ENCODE measurements around the gene SPATS2L. TPM values are rescaled to one million over a fixed set of nuclear protein-coding genes. Genes with fewer than 3 reads are reported as not detected.

SPATS2L gene
- total RNA-seq, 1 experiment from 2014 or later, result 47.3 TPM

DNA sequence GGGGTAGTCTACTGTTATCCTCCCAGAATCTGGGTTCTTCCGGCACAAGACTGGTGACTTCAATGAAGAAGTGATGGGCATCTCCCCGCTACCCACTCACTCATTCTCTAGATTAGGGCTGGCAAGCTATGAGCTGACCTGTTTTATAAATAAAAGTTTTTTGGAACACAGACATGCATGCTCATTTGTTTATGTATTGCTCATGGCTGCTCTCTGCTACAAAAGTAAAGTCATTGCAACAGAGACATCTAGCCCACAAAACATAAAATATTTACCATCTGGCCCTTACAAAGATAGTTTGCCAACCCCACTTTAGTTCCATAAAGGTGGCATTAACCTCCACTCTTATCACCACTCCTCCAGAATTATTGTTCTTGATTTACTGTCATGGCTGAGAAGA, 39.1 kb upstream of the SPATS2L start:
- peaks cover 0 to 11% (median 0%) of the 10 kb centered on the region in 3 experiments; a peak in 3 of 7 replicates for H3K36me3 Mint-ChIP-seq (ENCODE audit: insufficient read depth in 1 of 3, low read depth in 3 of 3)
- H3K79me2 ChIP-seq (ENCODE audit: insufficient read depth, low read length), result no peaks in the 10 kb centered on the region
- H3K27me3 Mint-ChIP-seq (ENCODE audit: low read depth), result no peaks in the 10 kb centered on the region
- H3K27ac ChIP-seq (ENCODE audit: insufficient read length, low read depth, low read length), result no peak overlapping the region
- no peak for DNase-seq
- H3K4me3 Mint-ChIP-seq, result no peak overlapping the region
- H2AK5ac ChIP-seq (ENCODE audit: insufficient read length, low read length), result no peak overlapping the region
- no peak overlapping the region for H2BK12ac ChIP-seq (ENCODE audit: insufficient read length, low read depth, low read length)
- TF ChIP-seq CTCF (conservative IDR thresholded peaks at IDR 0.05), result no peak
- no peak overlapping the region for H2BK15ac ChIP-seq (ENCODE audit: low read depth, low read length)
- H2BK20ac ChIP-seq (ENCODE audit: low read depth, low read length, poor library complexity, severe bottlenecking), result no peak overlapping the region
- H3K27ac Mint-ChIP-seq, result no peak overlapping the region
- H4K91ac ChIP-seq (ENCODE audit: insufficient read length, low read depth, low read length), result no peak overlapping the region
- no peaks in the 10 kb centered on the region for H3K23me2 ChIP-seq (ENCODE audit: insufficient read length, low read depth, low read length, poor library complexity, severe bottlenecking)
- no peak overlapping the region for H3K4ac ChIP-seq (ENCODE audit: low read depth, low read length)
- no peak overlapping the region for H3K23ac ChIP-seq (ENCODE audit: insufficient read length, low read depth, low read length)
- H2AFZ ChIP-seq (ENCODE audit: low read length), result no peak overlapping the region
- H3K27me3 ChIP-seq (ENCODE audit: insufficient read depth, low read length), result no peaks in the 10 kb centered on the region
- H2BK120ac ChIP-seq (ENCODE audit: low read depth, low read length, poor library complexity, severe bottlenecking), result no peak overlapping the region
- H4K5ac ChIP-seq (ENCODE audit: insufficient read length, low read depth, low read length), result no peak overlapping the region
- H3K18ac ChIP-seq (ENCODE audit: insufficient read length, low read depth, low read length), result no peak overlapping the region
- H3K9me3 Mint-ChIP-seq, result peaks cover 0 to 7% of the 10 kb centered on the region in 2 experiments; a peak in 3 of 5 replicates
- H3T11ph ChIP-seq (ENCODE audit: low read length), result no peak overlapping the region
- H3K4me1 ChIP-seq (ENCODE audit: insufficient read depth, low read length), result no peaks in the 10 kb centered on the region
- H4K8ac ChIP-seq (replicated peaks; ENCODE audit: insufficient read length, low read depth, low read length), result no peak overlapping the region
- no peak overlapping the region for H3K56ac ChIP-seq (ENCODE audit: insufficient read length, low read depth, low read length)
- no peak overlapping the region for H3K9ac ChIP-seq (ENCODE audit: extremely low read depth, insufficient read length, low read length)
- H3K79me1 ChIP-seq (ENCODE audit: insufficient read depth, low read depth, low read length, poor library complexity, severe bottlenecking), result no peaks in the 10 kb centered on the region
- no peak overlapping the region for H3K4me2 ChIP-seq (ENCODE audit: insufficient read depth, insufficient read length, low read length)
- no CpG with 5 or more reads among the region's 2 CpGs for WGBS (ENCODE audit: extremely low coverage, insufficient read length, low lambda C conversion rate)
- no peak overlapping the region for H3K14ac ChIP-seq (ENCODE audit: insufficient read depth, low read length)
- peaks cover under 1 to 3% of the 10 kb centered on the region in 2 experiments; a peak in 2 of 4 replicates for H3K4me1 Mint-ChIP-seq
- H3K9me3 ChIP-seq (ENCODE audit: control insufficient read depth, low read depth, low read length), result no peaks in the 10 kb centered on the region
- no peak overlapping the region for H2BK5ac ChIP-seq (ENCODE audit: insufficient read length, low read length)
- H4K20me1 ChIP-seq (ENCODE audit: control insufficient read depth, insufficient read depth, insufficient read length), result no peaks in the 10 kb centered on the region
